H9 (cell line): ENCODE measurements around the gene ASTN2. TPM values are rescaled to one million over a fixed set of nuclear protein-coding genes. Genes with fewer than 3 reads are reported as not detected.

Experiments
- DNase-seq: peaks from one replicate; pipeline ENCODE4 v3.0.0-alpha.2; 2017
- H2AFZ ChIP-seq: one replicate; pipeline ENCODE4 v1.6.1; 2013; ENCODE audit warnings: mild to moderate bottlenecking, low read length, control low read depth, moderate library complexity
- H2AK5ac ChIP-seq: 2 replicates; pipeline ENCODE4 v1.6.1; 2013; ENCODE audit warnings: low read length, control low read depth, mixed read lengths; ENCODE audit not compliant: insufficient read length
- H2BK120ac ChIP-seq: one replicate; pipeline ENCODE4 v1.6.1; 2013; ENCODE audit warnings: low read depth, mild to moderate bottlenecking, low read length, control low read depth, inconsistent platforms; ENCODE audit not compliant: poor library complexity, severe bottlenecking
- H2BK12ac ChIP-seq: 2 replicates; pipeline ENCODE4 v1.6.1; 2013; ENCODE audit warnings: low read length, control low read depth, mixed read lengths, low read depth; ENCODE audit not compliant: insufficient read length
- H2BK15ac ChIP-seq: 2 replicates; pipeline ENCODE4 v1.6.1; 2013; ENCODE audit warnings: low read depth, low read length, control low read depth
- H2BK20ac ChIP-seq: one replicate; pipeline ENCODE4 v1.6.1; 2013; ENCODE audit warnings: low read depth, mild to moderate bottlenecking, low read length, control low read depth, inconsistent platforms; ENCODE audit not compliant: poor library complexity, severe bottlenecking
- H2BK5ac ChIP-seq: 2 replicates; pipeline ENCODE4 v1.6.1; 2013; ENCODE audit warnings: low read length, control low read depth, mixed read lengths; ENCODE audit not compliant: insufficient read length
- H3K14ac ChIP-seq: 2 replicates; pipeline ENCODE4 v1.6.1; 2013; ENCODE audit warnings: low read length, control low read depth; ENCODE audit not compliant: insufficient read depth
- H3K18ac ChIP-seq: 2 replicates; pipeline ENCODE4 v1.6.1; 2013; ENCODE audit warnings: low read depth, mild to moderate bottlenecking, mixed read lengths, low read length, control low read depth; ENCODE audit not compliant: insufficient read length
- H3K23ac ChIP-seq: 2 replicates; pipeline ENCODE4 v1.6.1; 2013; ENCODE audit warnings: low read length, control low read depth, mixed read lengths, low read depth; ENCODE audit not compliant: insufficient read length
- H3K23me2 ChIP-seq: 2 replicates; pipeline ENCODE4 v1.6.1; 2013; ENCODE audit warnings: low read depth, mild to moderate bottlenecking, mixed read lengths, low read length, control low read depth; ENCODE audit not compliant: insufficient read length, poor library complexity, severe bottlenecking
- H3K27ac ChIP-seq: 2 replicates; pipeline ENCODE4 v1.5.1; 2013; ENCODE audit warnings: low read length, control low read depth, mixed read lengths, low read depth; ENCODE audit not compliant: insufficient read length
- H3K27me3 ChIP-seq: 2 replicates; pipeline ENCODE4 v1.6.1; 2013; ENCODE audit warnings: low read length, control low read depth, inconsistent platforms; ENCODE audit not compliant: insufficient read depth
- H3K4ac ChIP-seq: 2 replicates; pipeline ENCODE4 v1.6.1; 2013; ENCODE audit warnings: low read depth, mild to moderate bottlenecking, control low read depth, inconsistent platforms, low read length, moderate library complexity
- H3K4me1 ChIP-seq: 2 replicates; pipeline ENCODE4 v1.6.1; 2013; ENCODE audit warnings: low read length, control low read depth, inconsistent platforms; ENCODE audit not compliant: insufficient read depth
- H3K4me2 ChIP-seq: 2 replicates; pipeline ENCODE4 v1.6.1; 2013; ENCODE audit warnings: low read length, control low read depth, mixed read lengths; ENCODE audit not compliant: insufficient read length, insufficient read depth
- H3K56ac ChIP-seq: 2 replicates; pipeline ENCODE4 v1.6.1; 2013; ENCODE audit warnings: low read depth, mild to moderate bottlenecking, mixed read lengths, low read length, control low read depth; ENCODE audit not compliant: insufficient read length
- H3K79me1 ChIP-seq: 2 replicates; pipeline ENCODE4 v1.6.1; 2013; ENCODE audit warnings: low read depth, mild to moderate bottlenecking, moderate library complexity, low read length, control low read depth, inconsistent platforms; ENCODE audit not compliant: insufficient read depth, poor library complexity, severe bottlenecking
- H3K79me2 ChIP-seq: 2 replicates; pipeline ENCODE4 v1.6.1; 2013; ENCODE audit warnings: low read length, control low read depth, inconsistent platforms; ENCODE audit not compliant: insufficient read depth
- H3K9ac ChIP-seq: 2 replicates; pipeline ENCODE4 v1.6.1; 2013; ENCODE audit warnings: low read length, control low read depth, mixed read lengths; ENCODE audit not compliant: insufficient read length; ENCODE audit errors: extremely low read depth
- H3K9me3 ChIP-seq: one replicate; pipeline ENCODE4 v1.6.1; 2013; ENCODE audit warnings: low read depth, low read length, inconsistent platforms; ENCODE audit not compliant: control insufficient read depth
- H3T11ph ChIP-seq: one replicate; pipeline ENCODE4 v1.6.1; 2013; ENCODE audit warnings: mild to moderate bottlenecking, low read length, control low read depth, inconsistent platforms
- H4K20me1 ChIP-seq: one replicate; pipeline ENCODE4 v1.6.1; 2013; ENCODE audit not compliant: control insufficient read depth, insufficient read length, insufficient read depth
- H4K5ac ChIP-seq: 2 replicates; pipeline ENCODE4 v1.6.1; 2013; ENCODE audit warnings: low read depth, mild to moderate bottlenecking, mixed read lengths, low read length, control low read depth; ENCODE audit not compliant: insufficient read length
- H4K8ac ChIP-seq: replicated peaks from 2 replicates; pipeline ENCODE4 v1.6.1; 2013; ENCODE audit warnings: low read length, control low read depth, mixed read lengths, low read depth; ENCODE audit not compliant: insufficient read length
- H4K91ac ChIP-seq: 2 replicates; pipeline ENCODE4 v1.6.1; 2013; ENCODE audit warnings: low read depth, mild to moderate bottlenecking, moderate library complexity, mixed read lengths, low read length, control low read depth; ENCODE audit not compliant: insufficient read length
- H3K27ac Mint-ChIP-seq, 3 experiments: 2 replicates in 2 of 3; 3 replicates in 1 of 3; pipeline ENCODE4 v1.8.0; 2020 to 2021; ENCODE audit warnings: mixed read lengths in 3 of 3, mild to moderate bottlenecking in 1 of 3, moderate library complexity in 1 of 3
- H3K27me3 Mint-ChIP-seq: 2 replicates; pipeline ENCODE4 v1.8.0; 2021; ENCODE audit warnings: low read depth, mild to moderate bottlenecking, moderate library complexity, mixed read lengths
- H3K36me3 Mint-ChIP-seq, 3 experiments: 2 replicates in 2 of 3; 3 replicates in 1 of 3; pipeline ENCODE4 v1.8.0; 2020 to 2021; ENCODE audit warnings: low read depth in 3 of 3, mixed read lengths in 3 of 3; ENCODE audit not compliant: insufficient read depth in 1 of 3
- H3K4me1 Mint-ChIP-seq, 2 experiments: 2 replicates each; pipeline ENCODE4 v1.8.0; 2020; ENCODE audit warnings: mixed read lengths in 2 of 2
- H3K4me3 Mint-ChIP-seq, 2 experiments: 2 replicates in 1 of 2; 3 replicates in 1 of 2; pipeline ENCODE4 v1.8.0; 2020 to 2021; ENCODE audit warnings: mild to moderate bottlenecking in 2 of 2, mixed read lengths in 2 of 2, moderate library complexity in 1 of 2
- H3K9me3 Mint-ChIP-seq, 2 experiments: 2 replicates in 1 of 2; 3 replicates in 1 of 2; pipeline ENCODE4 v1.8.0; 2020; ENCODE audit warnings: mild to moderate bottlenecking in 2 of 2, mixed read lengths in 2 of 2, moderate library complexity in 1 of 2
- WGBS: extraction: QIAGEN DNeasy Blood & Tissue Kit; methylation state at CpG from one replicate; pipeline ENCODE4 v1.1.7; 2013; ENCODE audit warnings: missing lambda C conversion rate, low lambda C conversion rate, mixed read lengths; ENCODE audit not compliant: insufficient read length; ENCODE audit errors: extremely low coverage; 5-methylcytosine and 5-hydroxymethylcytosine counted together
- total RNA-seq: library from RNA; stranded (reverse); gene quantifications from 2 replicates; pipeline ENCODE4 v1.2.1, GENCODE V29; 2021
- TF ChIP-seq, protein P1 (sequence below): fragments of 200-600 bp; sonication (generic); conservative IDR thresholded peaks from 3 replicates; pipeline ENCODE4 v1.8.0; 2021; ENCODE audit warnings: antibody characterized with exemption, mild to moderate bottlenecking

ASTN2 gene
- total RNA-seq, 1 experiment from 2014 or later: 9.7 TPM

DNA sequence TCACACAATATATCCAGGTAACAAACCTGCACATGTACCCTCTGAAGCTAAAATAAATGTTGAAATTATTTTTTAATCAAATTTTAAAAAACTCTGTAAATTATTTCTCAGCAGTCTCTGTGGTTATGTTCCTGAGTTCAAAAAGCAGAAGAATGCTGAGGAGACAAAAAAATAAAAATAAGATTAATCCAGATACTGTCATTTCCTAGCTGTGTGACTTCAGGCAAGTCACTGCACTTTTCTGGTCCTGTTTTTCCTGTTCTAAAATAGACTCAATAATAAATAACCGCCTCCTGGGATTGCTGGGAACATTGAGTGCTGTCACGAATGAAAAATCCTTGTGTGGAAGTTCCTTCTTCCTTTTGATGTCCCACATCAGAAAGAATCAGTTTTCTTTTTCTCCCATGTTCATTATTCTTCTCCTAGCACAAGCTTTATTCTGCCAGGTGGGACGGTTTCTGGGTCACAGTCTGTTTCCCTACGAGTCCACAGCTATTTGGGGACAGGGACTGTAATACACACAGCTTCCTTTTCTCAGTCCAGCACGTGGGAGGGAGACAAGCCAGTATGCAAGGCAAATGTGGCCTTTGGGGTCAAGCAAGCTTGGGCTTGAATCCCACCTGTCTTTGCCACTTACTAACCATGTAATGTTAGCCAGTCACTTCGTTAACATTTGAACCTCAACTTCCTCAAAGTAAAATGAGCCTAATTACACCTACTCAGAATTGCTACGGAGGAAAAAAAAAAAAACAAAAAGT, 570.8 kb downstream of the ASTN2 start:
- H2BK15ac ChIP-seq: no peak overlapping the region
- Mint-ChIP-seq H3K9me3 (peaks cover 10 to 13% of the 10 kb centered on the region in 2 experiments), H3K4me3 (no peak overlapping the region; a peak in 1 of 5 replicates), H3K27ac (no peak overlapping the region), H3K36me3 (peaks cover 5 to 9% (median 9%) of the 10 kb centered on the region in 3 experiments; a peak in 6 of 7 replicates), H3K27me3 (peaks cover 2% of the 10 kb centered on the region; the same call in 1 of the 2 replicates), H3K4me1 (peaks cover 22 to 25% of the 10 kb centered on the region in 2 experiments)
- H3K23ac ChIP-seq: no peak overlapping the region
- no peak overlapping the region for H2AFZ ChIP-seq
- H3K27me3 ChIP-seq: no peaks in the 10 kb centered on the region
- no peak overlapping the region for H4K8ac ChIP-seq
- no peak overlapping the region for H3K9ac ChIP-seq
- H3K27ac ChIP-seq: no peak overlapping the region
- H4K5ac ChIP-seq: no peak overlapping the region
- H2BK5ac ChIP-seq: no peak overlapping the region
- no peaks in the 10 kb centered on the region for H3K79me2 ChIP-seq
- no CpG with 5 or more reads among the region's 7 CpGs for WGBS
- H2BK120ac ChIP-seq: no peak overlapping the region
- H3K9me3 ChIP-seq: no peaks in the 10 kb centered on the region
- DNase-seq: no peak
- H3K79me1 ChIP-seq: no peaks in the 10 kb centered on the region
- no peak overlapping the region for H3K4ac ChIP-seq
- H3K4me2 ChIP-seq: no peak overlapping the region
- H3K18ac ChIP-seq: no peak overlapping the region
- H2BK12ac ChIP-seq: no peak overlapping the region
- H3K4me1 ChIP-seq: peaks cover 4% of the 10 kb centered on the region; the same call in 1 of the 2 replicates
- TF ChIP-seq, protein P1, sequence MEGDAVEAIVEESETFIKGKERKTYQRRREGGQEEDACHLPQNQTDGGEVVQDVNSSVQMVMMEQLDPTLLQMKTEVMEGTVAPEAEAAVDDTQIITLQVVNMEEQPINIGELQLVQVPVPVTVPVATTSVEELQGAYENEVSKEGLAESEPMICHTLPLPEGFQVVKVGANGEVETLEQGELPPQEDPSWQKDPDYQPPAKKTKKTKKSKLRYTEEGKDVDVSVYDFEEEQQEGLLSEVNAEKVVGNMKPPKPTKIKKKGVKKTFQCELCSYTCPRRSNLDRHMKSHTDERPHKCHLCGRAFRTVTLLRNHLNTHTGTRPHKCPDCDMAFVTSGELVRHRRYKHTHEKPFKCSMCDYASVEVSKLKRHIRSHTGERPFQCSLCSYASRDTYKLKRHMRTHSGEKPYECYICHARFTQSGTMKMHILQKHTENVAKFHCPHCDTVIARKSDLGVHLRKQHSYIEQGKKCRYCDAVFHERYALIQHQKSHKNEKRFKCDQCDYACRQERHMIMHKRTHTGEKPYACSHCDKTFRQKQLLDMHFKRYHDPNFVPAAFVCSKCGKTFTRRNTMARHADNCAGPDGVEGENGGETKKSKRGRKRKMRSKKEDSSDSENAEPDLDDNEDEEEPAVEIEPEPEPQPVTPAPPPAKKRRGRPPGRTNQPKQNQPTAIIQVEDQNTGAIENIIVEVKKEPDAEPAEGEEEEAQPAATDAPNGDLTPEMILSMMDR: no peak
- H2BK20ac ChIP-seq: no peak overlapping the region
- H2AK5ac ChIP-seq: no peak overlapping the region
- H3K56ac ChIP-seq: no peak overlapping the region
- H4K91ac ChIP-seq: no peak overlapping the region
- no peak overlapping the region for H3K14ac ChIP-seq
- H3K23me2 ChIP-seq: no peaks in the 10 kb centered on the region
- no peak overlapping the region for H3T11ph ChIP-seq
- peaks cover 2% of the 10 kb centered on the region for H4K20me1 ChIP-seq
